ENCODE data around the gene CHL1.

CHL1 gene

DNA sequence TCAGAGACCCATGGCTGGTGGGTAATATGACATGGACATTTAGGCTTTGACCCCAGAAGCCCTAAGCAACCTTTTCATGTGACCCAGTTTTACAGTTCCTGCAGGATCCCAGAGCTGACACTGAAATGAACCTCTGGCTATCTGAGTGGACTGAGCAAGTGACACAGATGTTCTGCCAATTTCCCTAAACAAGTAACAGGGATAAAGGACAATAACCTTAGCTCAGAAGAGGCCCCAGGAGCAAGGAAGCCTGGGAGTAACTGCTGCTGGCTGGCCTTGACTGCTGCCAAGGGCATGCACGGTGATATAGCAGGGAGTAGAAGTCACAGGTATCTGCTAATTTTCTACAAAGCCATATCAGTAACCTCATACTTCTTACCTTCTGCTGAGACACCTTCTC, 177.9 kb downstream of the CHL1 start:
- Histone ChIP-seq H4K12ac (ENCODE audit: low read depth, low read length) (no peak overlapping the region), H3K27me3 (ENCODE audit: insufficient read depth, low read length) (no peaks in the 10 kb centered on the region), H3K18ac (ENCODE audit: low read length) (no peak overlapping the region), H3K27ac (ENCODE audit: low read depth, low read length) (no peak overlapping the region), H3K9me3 (ENCODE audit: insufficient read depth, low read depth, low read length) (no peaks in the 10 kb centered on the region), H3K9ac (ENCODE audit: low read length) (no peak overlapping the region), H3K4ac (ENCODE audit: low read depth, low read length) (no peak overlapping the region), H3K4me2 (ENCODE audit: low read length) (no peak overlapping the region), H3K79me2 (ENCODE audit: control insufficient read depth, insufficient read depth, low read length, poor library complexity) (no peaks in the 10 kb centered on the region), H2BK12ac (ENCODE audit: low read length) (no peak overlapping the region), H4K8ac (ENCODE audit: low read depth, low read length) (no peak overlapping the region), H3K23ac (ENCODE audit: low read length) (no peak overlapping the region), H2AFZ (ENCODE audit: insufficient read depth, low read length, poor library complexity) (no peak overlapping the region), H2BK5ac (ENCODE audit: low read depth, low read length, poor library complexity) (no peak overlapping the region), H3K4me3 (ENCODE audit: low read depth, low read length) (no peak overlapping the region), H3K36me3 (ENCODE audit: control insufficient read depth in 1 of 2, insufficient read depth in 2 of 2, low read length in 2 of 2) (no peaks in the 10 kb centered on the region), H2AK5ac (ENCODE audit: low read length) (no peak overlapping the region), H3K4me1 (ENCODE audit: control insufficient read depth in 1 of 2, insufficient read depth in 2 of 2, low read length in 2 of 2) (peaks cover 0 to 11% of the 10 kb centered on the region in 2 experiments), H3K79me1 (ENCODE audit: low read length) (no peaks in the 10 kb centered on the region), H2BK120ac (ENCODE audit: insufficient read depth, low read length, poor library complexity) (no peak overlapping the region), H3K14ac (ENCODE audit: low read length) (no peak overlapping the region), H4K91ac (ENCODE audit: low read depth, low read length) (no peak overlapping the region)
- no peak for DNase-seq
- no CpG with 5 or more reads among the region's 1 CpG for WGBS (ENCODE audit: extremely low coverage, insufficient coverage, insufficient read length)

DNA sequence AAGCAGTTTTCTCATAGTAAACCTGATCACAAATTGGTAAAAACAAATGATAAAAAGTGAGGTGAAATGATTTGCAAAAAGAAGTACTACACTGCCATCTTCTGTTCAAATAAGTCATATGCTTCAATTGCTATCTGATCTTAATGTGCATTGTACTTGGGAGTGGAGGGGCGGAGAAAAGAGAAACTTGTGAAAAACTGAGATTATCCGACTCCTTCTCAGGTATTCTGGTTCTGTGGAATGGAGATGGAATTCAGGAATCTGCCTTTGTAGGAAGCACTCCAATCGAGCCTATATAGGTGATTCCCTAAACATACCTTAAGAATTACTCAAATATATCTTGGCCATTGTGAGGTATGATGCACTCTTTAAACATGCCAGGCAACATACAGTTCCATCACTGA, 180.6 kb downstream of the CHL1 start:
- Histone ChIP-seq H3K4ac (ENCODE audit: low read depth, low read length) (no peak overlapping the region), H4K8ac (ENCODE audit: low read depth, low read length) (no peak overlapping the region), H3K18ac (ENCODE audit: low read length) (no peak overlapping the region), H3K4me2 (ENCODE audit: low read length) (no peak overlapping the region), H2BK12ac (ENCODE audit: low read length) (no peak overlapping the region), H2BK5ac (ENCODE audit: low read depth, low read length, poor library complexity) (no peak overlapping the region), H3K9ac (ENCODE audit: low read length) (no peak overlapping the region), H3K9me3 (ENCODE audit: insufficient read depth, low read depth, low read length) (no peaks in the 10 kb centered on the region), H4K12ac (ENCODE audit: low read depth, low read length) (no peak overlapping the region), H3K79me1 (ENCODE audit: low read length) (no peaks in the 10 kb centered on the region), H4K91ac (ENCODE audit: low read depth, low read length) (no peak overlapping the region), H2AFZ (ENCODE audit: insufficient read depth, low read length, poor library complexity) (no peak overlapping the region), H3K36me3 (ENCODE audit: control insufficient read depth in 1 of 2, insufficient read depth in 2 of 2, low read length in 2 of 2) (no peaks in the 10 kb centered on the region), H2AK5ac (ENCODE audit: low read length) (no peak overlapping the region), H3K4me3 (ENCODE audit: low read depth, low read length) (no peak overlapping the region), H3K79me2 (ENCODE audit: control insufficient read depth, insufficient read depth, low read length, poor library complexity) (no peaks in the 10 kb centered on the region), H3K27me3 (ENCODE audit: insufficient read depth, low read length) (no peaks in the 10 kb centered on the region), H3K4me1 (ENCODE audit: control insufficient read depth in 1 of 2, insufficient read depth in 2 of 2, low read length in 2 of 2) (peaks cover 0 to 11% of the 10 kb centered on the region in 2 experiments), H2BK120ac (ENCODE audit: insufficient read depth, low read length, poor library complexity) (no peak overlapping the region), H3K23ac (ENCODE audit: low read length) (no peak overlapping the region), H3K27ac (ENCODE audit: low read depth, low read length) (no peak overlapping the region), H3K14ac (ENCODE audit: low read length) (no peak overlapping the region)
- no CpG with 5 or more reads among the region's 3 CpGs for WGBS (ENCODE audit: extremely low coverage, insufficient coverage, insufficient read length)
- peak; percentile 31 to 71 for DNase-seq

DNA sequence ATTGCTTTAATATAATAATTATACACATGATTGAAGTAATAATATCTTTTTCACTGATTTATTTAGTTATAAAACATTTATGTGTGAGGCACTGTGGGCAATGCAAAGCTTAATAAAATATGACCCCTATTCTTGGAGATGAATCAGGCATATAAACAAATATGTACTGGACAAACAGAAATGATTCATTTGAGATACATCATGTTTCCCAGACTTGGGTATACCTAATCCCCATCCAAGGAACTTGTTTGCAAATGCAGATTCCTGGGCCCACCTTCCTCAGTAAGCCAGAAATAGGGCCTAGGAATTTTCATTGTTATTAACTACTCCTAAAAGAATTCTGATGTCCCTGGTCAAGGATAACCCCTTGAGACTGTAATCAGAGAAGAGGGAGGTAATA, 184.2 kb downstream of the CHL1 start:
- H3K27ac ChIP-seq (ENCODE audit: low read depth, low read length): no peak overlapping the region
- no peak overlapping the region for H4K12ac ChIP-seq (ENCODE audit: low read depth, low read length)
- H2BK120ac ChIP-seq (ENCODE audit: insufficient read depth, low read length, poor library complexity): no peak overlapping the region
- H3K4ac ChIP-seq (ENCODE audit: low read depth, low read length): no peak overlapping the region
- H3K4me2 ChIP-seq (ENCODE audit: low read length): no peak overlapping the region
- H2AFZ ChIP-seq (ENCODE audit: insufficient read depth, low read length, poor library complexity): no peak overlapping the region
- no peak overlapping the region for H3K23ac ChIP-seq (ENCODE audit: low read length)
- no peak overlapping the region for H2AK5ac ChIP-seq (ENCODE audit: low read length)
- no peaks in the 10 kb centered on the region for H3K27me3 ChIP-seq (ENCODE audit: insufficient read depth, low read length)
- H3K9me3 ChIP-seq (ENCODE audit: insufficient read depth, low read depth, low read length): no peaks in the 10 kb centered on the region
- H4K91ac ChIP-seq (ENCODE audit: low read depth, low read length): no peak overlapping the region
- no peak overlapping the region for H3K9ac ChIP-seq (ENCODE audit: low read length)
- no peaks in the 10 kb centered on the region for H3K79me1 ChIP-seq (ENCODE audit: low read length)
- no peak for DNase-seq
- H3K79me2 ChIP-seq (ENCODE audit: control insufficient read depth, insufficient read depth, low read length, poor library complexity): no peaks in the 10 kb centered on the region
- H4K8ac ChIP-seq (ENCODE audit: low read depth, low read length): no peak overlapping the region
- H2BK5ac ChIP-seq (ENCODE audit: low read depth, low read length, poor library complexity): no peak overlapping the region
- H3K36me3 ChIP-seq (ENCODE audit: control insufficient read depth in 1 of 2, insufficient read depth in 2 of 2, low read length in 2 of 2): no peaks in the 10 kb centered on the region
- H3K18ac ChIP-seq (ENCODE audit: low read length): no peak overlapping the region
- no peaks in the 10 kb centered on the region for H3K4me1 ChIP-seq (ENCODE audit: control insufficient read depth in 1 of 2, insufficient read depth in 2 of 2, low read length in 2 of 2)
- H3K4me3 ChIP-seq (ENCODE audit: low read depth, low read length): no peak overlapping the region
- H3K14ac ChIP-seq (ENCODE audit: low read length): no peak overlapping the region
- H2BK12ac ChIP-seq (ENCODE audit: low read length): no peak overlapping the region

DNA sequence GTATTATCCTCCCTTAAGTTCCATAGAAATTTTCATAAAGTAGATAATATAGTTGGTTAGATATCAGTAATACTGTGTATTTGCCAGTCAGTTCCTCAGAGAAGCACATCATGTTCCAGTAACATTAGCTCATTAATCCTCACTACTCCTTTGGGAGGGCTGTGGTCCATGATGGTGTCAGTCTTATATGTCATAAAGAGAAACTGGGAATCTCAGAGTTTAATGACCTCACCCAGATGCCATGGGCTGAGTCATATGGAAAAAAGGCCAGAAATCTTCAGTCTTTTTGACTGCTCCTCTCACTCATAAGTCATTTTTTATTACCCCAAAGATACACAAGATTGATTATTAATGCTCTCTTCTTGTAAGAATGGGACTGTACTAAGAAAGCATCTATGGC, 188.6 kb downstream of the CHL1 start:
- H3K4me3 ChIP-seq (ENCODE audit: low read depth, low read length): no peak overlapping the region
- H2BK120ac ChIP-seq (ENCODE audit: insufficient read depth, low read length, poor library complexity): no peak overlapping the region
- no peak overlapping the region for H3K27ac ChIP-seq (ENCODE audit: low read depth, low read length)
- no peak overlapping the region for H2BK12ac ChIP-seq (ENCODE audit: low read length)
- DNase-seq: peak; percentile 1 to 48
- no peaks in the 10 kb centered on the region for H3K79me1 ChIP-seq (ENCODE audit: low read length)
- no peak overlapping the region for H4K8ac ChIP-seq (ENCODE audit: low read depth, low read length)
- no peaks in the 10 kb centered on the region for H3K9me3 ChIP-seq (ENCODE audit: insufficient read depth, low read depth, low read length)
- H3K4me1 ChIP-seq (ENCODE audit: control insufficient read depth in 1 of 2, insufficient read depth in 2 of 2, low read length in 2 of 2): no peaks in the 10 kb centered on the region
- no peak overlapping the region for H2AFZ ChIP-seq (ENCODE audit: insufficient read depth, low read length, poor library complexity)
- no peak overlapping the region for H4K12ac ChIP-seq (ENCODE audit: low read depth, low read length)
- no peak overlapping the region for H3K4ac ChIP-seq (ENCODE audit: low read depth, low read length)
- no peak overlapping the region for H3K9ac ChIP-seq (ENCODE audit: low read length)
- no peak overlapping the region for H3K23ac ChIP-seq (ENCODE audit: low read length)
- H3K14ac ChIP-seq (ENCODE audit: low read length): no peak overlapping the region
- H3K18ac ChIP-seq (ENCODE audit: low read length): no peak overlapping the region
- H3K27me3 ChIP-seq (ENCODE audit: insufficient read depth, low read length): no peaks in the 10 kb centered on the region
- no peak overlapping the region for H4K91ac ChIP-seq (ENCODE audit: low read depth, low read length)
- H2AK5ac ChIP-seq (ENCODE audit: low read length): no peak overlapping the region
- H3K4me2 ChIP-seq (ENCODE audit: low read length): no peak overlapping the region
- H3K79me2 ChIP-seq (ENCODE audit: control insufficient read depth, insufficient read depth, low read length, poor library complexity): no peaks in the 10 kb centered on the region
- H3K36me3 ChIP-seq (ENCODE audit: control insufficient read depth in 1 of 2, insufficient read depth in 2 of 2, low read length in 2 of 2): no peaks in the 10 kb centered on the region
- no peak overlapping the region for H2BK5ac ChIP-seq (ENCODE audit: low read depth, low read length, poor library complexity)

DNA sequence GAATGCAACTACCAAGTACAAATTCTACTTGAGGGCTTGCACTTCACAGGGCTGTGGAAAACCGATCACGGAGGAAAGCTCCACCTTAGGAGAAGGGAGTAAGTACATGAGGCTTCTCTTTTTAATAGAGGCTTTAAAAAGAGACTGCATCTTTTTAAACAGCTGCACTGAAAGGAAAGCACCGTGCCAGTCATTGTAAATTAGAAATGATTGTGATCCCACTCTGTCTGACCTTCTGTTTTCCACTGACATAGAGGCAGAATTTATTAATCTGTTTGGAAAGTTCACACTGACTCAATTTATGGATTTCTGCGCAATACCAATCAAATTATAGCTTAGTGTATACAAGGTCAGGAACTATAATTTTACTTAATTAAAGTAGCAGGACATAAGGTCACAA, 198.2 kb downstream of the CHL1 start:
- DNase-seq: no peak
- H3K9me3 ChIP-seq (ENCODE audit: insufficient read depth, low read depth, low read length): no peaks in the 10 kb centered on the region
- no peaks in the 10 kb centered on the region for H3K27me3 ChIP-seq (ENCODE audit: insufficient read depth, low read length)
- no peak overlapping the region for H2AK5ac ChIP-seq (ENCODE audit: low read length)
- no peak overlapping the region for H2AFZ ChIP-seq (ENCODE audit: insufficient read depth, low read length, poor library complexity)
- H2BK5ac ChIP-seq (ENCODE audit: low read depth, low read length, poor library complexity): no peak overlapping the region
- H3K23ac ChIP-seq (ENCODE audit: low read length): no peak overlapping the region
- H3K4me3 ChIP-seq (ENCODE audit: low read depth, low read length): no peak overlapping the region
- H2BK120ac ChIP-seq (ENCODE audit: insufficient read depth, low read length, poor library complexity): no peak overlapping the region
- H3K4me2 ChIP-seq (ENCODE audit: low read length): no peak overlapping the region
- no peaks in the 10 kb centered on the region for H3K36me3 ChIP-seq (ENCODE audit: control insufficient read depth in 1 of 2, insufficient read depth in 2 of 2, low read length in 2 of 2)
- no peak overlapping the region for H4K91ac ChIP-seq (ENCODE audit: low read depth, low read length)
- no peaks in the 10 kb centered on the region for H3K4me1 ChIP-seq (ENCODE audit: control insufficient read depth in 1 of 2, insufficient read depth in 2 of 2, low read length in 2 of 2)
- no peaks in the 10 kb centered on the region for H3K79me2 ChIP-seq (ENCODE audit: control insufficient read depth, insufficient read depth, low read length, poor library complexity)
- no peak overlapping the region for H3K18ac ChIP-seq (ENCODE audit: low read length)
- H3K79me1 ChIP-seq (ENCODE audit: low read length): no peaks in the 10 kb centered on the region
- no peak overlapping the region for H3K9ac ChIP-seq (ENCODE audit: low read length)
- H2BK12ac ChIP-seq (ENCODE audit: low read length): no peak overlapping the region
- no peak overlapping the region for H4K12ac ChIP-seq (ENCODE audit: low read depth, low read length)
- H3K27ac ChIP-seq (ENCODE audit: low read depth, low read length): no peak overlapping the region
- H4K8ac ChIP-seq (ENCODE audit: low read depth, low read length): no peak overlapping the region
- whole genome bisulfite sequencing (ENCODE audit: extremely low coverage, insufficient coverage, insufficient read length): no CpG with 5 or more reads among the region's 4 CpGs
- H3K14ac ChIP-seq (ENCODE audit: low read length): no peak overlapping the region
- H3K4ac ChIP-seq (ENCODE audit: low read depth, low read length): no peak overlapping the region

Measured in trophoblast cell (in vitro differentiated cells and primary cell).